NB4 (cell line): ENCODE results near the gene GAA.

Source experiments
- DNase-seq: peaks from one replicate; pipeline ENCODE4 v3.0.0; 2010; ENCODE audit warnings: low read depth
- H3K4me3 ChIP-seq: one replicate; pipeline ENCODE4 v1.5.1; 2011; ENCODE audit warnings: mild to moderate bottlenecking, low read depth, low read length, moderate library complexity
- CTCF ChIP-seq: IDR thresholded peaks from one replicate; pipeline ENCODE4 v1.5.1; 2012; ENCODE audit warnings: low read depth, low read length
- MAX ChIP-seq: IDR thresholded peaks from 2 replicates; pipeline ENCODE4 v1.6.1; 2011; ENCODE audit warnings: low read depth, low read length
- MYC ChIP-seq: IDR thresholded peaks from 2 replicates; pipeline ENCODE4 v1.6.1; 2011; ENCODE audit warnings: low read depth, low read length
- POLR2A ChIP-seq: IDR thresholded peaks from 2 replicates; pipeline ENCODE4 v1.6.1; 2011; ENCODE audit warnings: mild to moderate bottlenecking; ENCODE audit not compliant: insufficient read length; ENCODE audit errors: extremely low read depth

Gene GAA

GRCh38 chr17:80100035-80100323 is 1.4 kb upstream of the GAA start:
- DNase-seq = no peak
- H3K4me3 ChIP-seq = no peak overlapping the region
- no peak for TF ChIP-seq MAX
- no peak for TF ChIP-seq POLR2A
- TF ChIP-seq MYC = no peak

- DNase-seq = peak; percentile 56
- TF ChIP-seq CTCF (no peak), MYC (no peak), MAX (peak; percentile 26; the same call in 1 of the 2 replicates), POLR2A (no peak)
- peak overlapping the region; percentile 78 for H3K4me3 ChIP-seq
These were observed 724 bp downstream of the GAA start for GRCh38 chr17:80101946-80102663.

- no peak for TF ChIP-seq POLR2A
- no peak for TF ChIP-seq MAX
- no peak for TF ChIP-seq CTCF
- no peak for TF ChIP-seq MYC
- DNase-seq = no peak
- no peak overlapping the region for H3K4me3 ChIP-seq
These were observed 1.5 kb downstream of the GAA start for GRCh38 chr17:80102664-80103448.

- H3K4me3 ChIP-seq = no peak overlapping the region
- TF ChIP-seq MAX = no peak
- no peak for TF ChIP-seq MYC
- TF ChIP-seq POLR2A = no peak
- no peak for DNase-seq
These were observed 2.2 kb downstream of the GAA start for GRCh38 chr17:80103449-80104085.

- no peak overlapping the region for H3K4me3 ChIP-seq
- DNase-seq = no peak
These were observed 3.1 kb downstream of the GAA start for GRCh38 chr17:80104321-80104955.

More at GRCh38 chr17:80104321-80104955, 3.1 kb downstream of the GAA start:
- TF ChIP-seq CTCF = no peak
- no peak for TF ChIP-seq MAX
- no peak for TF ChIP-seq MYC
- TF ChIP-seq POLR2A = no peak
